Skeletal muscle tissue (tissue), 5 donors: ENCODE data around the gene ZNF286A. TPM values are rescaled to one million over a fixed set of nuclear protein-coding genes. Genes with fewer than 3 reads are reported as not detected.
"Not testable (repeated sequence)": the region's sequence is repeated elsewhere in the genome, so short reads cannot be mapped to it uniquely, and the experiment has no call there.

Source experiments
- H3K27ac ChIP-seq: one replicate; pipeline ENCODE4 v1.7.0; 2013; ENCODE audit warnings: mild to moderate bottlenecking, low read depth, low read length, inconsistent platforms
- H3K27me3 ChIP-seq, 3 donors: one replicate each; pipeline ENCODE4 v1.7.0; 2013; ENCODE audit warnings: low read length in 3 of 3; ENCODE audit not compliant: control insufficient read depth in 3 of 3, insufficient read depth in 3 of 3
- H3K36me3 ChIP-seq, 3 donors: one replicate each; pipeline ENCODE4 v1.7.0; 2013; ENCODE audit warnings: low read length in 3 of 3; ENCODE audit not compliant: control insufficient read depth in 3 of 3, insufficient read depth in 3 of 3
- H3K4me1 ChIP-seq, 3 donors: one replicate each; pipeline ENCODE4 v1.7.0; 2013; ENCODE audit warnings: low read length in 3 of 3, mild to moderate bottlenecking in 3 of 3; ENCODE audit not compliant: control insufficient read depth in 3 of 3, insufficient read depth in 3 of 3
- H3K4me3 ChIP-seq, 3 donors: one replicate each; pipeline ENCODE4 v1.7.0; 2013; ENCODE audit warnings: low read length in 3 of 3
- H3K9ac ChIP-seq, 3 donors: one replicate each; pipeline ENCODE4 v1.7.0; 2013; ENCODE audit warnings: low read length in 3 of 3, mild to moderate bottlenecking in 3 of 3, moderate library complexity in 2 of 3, low read depth in 1 of 3
- H3K9me3 ChIP-seq, 3 donors: one replicate each; pipeline ENCODE4 v1.7.0; 2013; ENCODE audit warnings: low read length in 3 of 3; ENCODE audit not compliant: control insufficient read depth in 3 of 3
- small RNA-seq: library from RNA; depleted of rRNA; stranded (forward); fragments of <200 nt; gene quantifications from one replicate; pipeline ENCODE3, GENCODE V24; 2014
- total RNA-seq: library from RNA; depleted of rRNA; stranded (reverse); fragments of >200 nt; gene quantifications from one replicate; pipeline ENCODE4 v1.2.3, GENCODE V29; 2014
- donor health status: Osteomylitis.

The ZNF286A gene
- total RNA-seq, 1 donor from 2014 or later, result 19.3 TPM

- H3K4me1 ChIP-seq, result no peaks in the 10 kb centered on the region
- no peaks in the 10 kb centered on the region for H3K9me3 ChIP-seq
- no peak overlapping the region for H3K4me3 ChIP-seq
- no peak overlapping the region for H3K27ac ChIP-seq
- peaks cover 0 to 3% (median 0%) of the 10 kb centered on the region in 3 donors for H3K27me3 ChIP-seq
- H3K36me3 ChIP-seq, result no peaks in the 10 kb centered on the region
- H3K9ac ChIP-seq, result no peak overlapping the region
Measured at GRCh38 chr17:15744885-15745284, 45.3 kb downstream of the ZNF286A start.

- H3K27ac ChIP-seq, result not testable (repeated sequence)
Measured at GRCh38 chr17:15749403-15749802, 49.9 kb downstream of the ZNF286A start.

GRCh38 chr17:15768865-15769533 lies 69.4 kb downstream of the ZNF286A start:
- H3K4me1 ChIP-seq, H3K4me3 ChIP-seq, H3K9ac ChIP-seq, H3K27me3 ChIP-seq, H3K36me3 ChIP-seq, H3K9me3 ChIP-seq, H3K27ac ChIP-seq: not testable (repeated sequence)

More at GRCh38 chr17:15749403-15749802, 49.9 kb downstream of the ZNF286A start:
- H3K4me3 ChIP-seq, H3K4me1 ChIP-seq, H3K36me3 ChIP-seq, H3K9me3 ChIP-seq, H3K27me3 ChIP-seq, H3K9ac ChIP-seq: not testable (repeated sequence)

Small RNAs within 50 kb of the gene (small RNA-seq; reads per million reads assigned to genes)
- gene ZNF29P, result not detected

Other genes with a start within 250 kb of the ZNF286A start
- 1.6 TPM for gene CDRT4, start 232.1 kb upstream of the ZNF286A start, total RNA-seq
- gene TVP23C, start 136.3 kb upstream of the ZNF286A start, total RNA-seq, result 32.9 TPM
- 0.52 TPM for gene FBXW10B, start 80.0 kb upstream of the ZNF286A start, total RNA-seq
- 45.9 TPM for gene TRIM16, start 15.4 kb upstream of the ZNF286A start, total RNA-seq
- 1.6 TPM for gene TBC1D26, start 32.5 kb downstream of the ZNF286A start, total RNA-seq
- gene ADORA2B, start 245.4 kb downstream of the ZNF286A start, total RNA-seq, result 3.1 TPM